Measurements from ENCODE around the gene NOD2. TPM values are rescaled to one million over a fixed set of nuclear protein-coding genes. Genes with fewer than 3 reads are reported as not detected.

The NOD2 gene
- total RNA-seq, 1 experiment from 2014 or later, result not detected

DNA sequence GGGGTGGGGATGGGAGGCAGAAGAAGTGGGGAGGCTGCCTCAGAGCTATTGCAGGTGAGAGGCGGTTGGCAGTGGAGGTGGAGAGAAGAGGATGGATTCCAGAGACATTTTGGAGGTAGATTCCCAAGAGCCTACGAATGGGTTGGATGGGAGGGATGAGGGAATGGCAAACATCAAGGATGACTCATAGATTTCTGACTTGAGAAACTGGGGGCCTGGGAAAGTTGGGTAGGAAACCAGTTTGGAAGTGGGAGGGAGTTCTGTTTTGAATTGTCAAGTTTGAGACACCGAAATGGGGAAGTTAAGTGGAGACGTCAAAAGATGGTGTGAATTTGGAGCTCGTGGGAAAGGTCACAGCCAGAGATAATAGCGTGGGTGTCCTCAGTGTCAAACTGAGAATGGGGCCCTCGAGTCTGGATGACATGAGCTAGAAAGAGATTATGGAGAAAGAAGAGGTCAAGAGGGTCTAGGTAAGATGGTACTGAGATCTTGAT, 42.3 kb downstream of the NOD2 start:
- ATAC-seq (no peak), DNase-seq (ENCODE audit: low read depth, low spot score) (no peak)
- Histone ChIP-seq H3K4me3 (ENCODE audit: low read depth in 2 of 2, low read length in 2 of 2) (no peak overlapping the region), H3K27ac (ENCODE audit: low read length) (no peak overlapping the region), H3K36me3 (ENCODE audit: control insufficient read depth, insufficient read depth, low read length) (no peaks in the 10 kb centered on the region), H3K27me3 (ENCODE audit: control insufficient read depth, insufficient read depth, low read length) (no peaks in the 10 kb centered on the region; the same call in 1 of the 2 replicates), H3K9me3 (ENCODE audit: control insufficient read depth, insufficient read depth, low read depth, low read length) (no peaks in the 10 kb centered on the region), H3K4me1 (ENCODE audit: control insufficient read depth, insufficient read depth, low read length) (no peaks in the 10 kb centered on the region)
- intact Hi-C loops (cut with micrococcal nuclease; ENCODE audit: unreplicated experiment) (no loop called here), in situ Hi-C loops (cut with HindIII; ENCODE audit: low pct_unique_long_range_greater_than_20kb, low sequenced_read_pairs) (no loop called here)
- CTCF ChIA-PET, result no interaction called here
- no TSS peak for BruUV-seq (replicated peaks)
- TF ChIP-seq SIN3A (IDR thresholded peaks at IDR 0.05; ENCODE audit: borderline replicate concordance, insufficient read depth, low read depth, low read length) (no peak), TCF7L2 (IDR thresholded peaks at IDR 0.05; ENCODE audit: low read depth, low read length) (no peak), POLR2AphosphoS5 (IDR thresholded peaks at IDR 0.05; ENCODE audit: low read depth, low read length) (no peak), REST (IDR thresholded peaks at IDR 0.05; ENCODE audit: insufficient read depth in 1 of 2, low read depth in 2 of 2, low read length in 1 of 2) (no peak)
- TF ChIP-seq, protein P1, sequence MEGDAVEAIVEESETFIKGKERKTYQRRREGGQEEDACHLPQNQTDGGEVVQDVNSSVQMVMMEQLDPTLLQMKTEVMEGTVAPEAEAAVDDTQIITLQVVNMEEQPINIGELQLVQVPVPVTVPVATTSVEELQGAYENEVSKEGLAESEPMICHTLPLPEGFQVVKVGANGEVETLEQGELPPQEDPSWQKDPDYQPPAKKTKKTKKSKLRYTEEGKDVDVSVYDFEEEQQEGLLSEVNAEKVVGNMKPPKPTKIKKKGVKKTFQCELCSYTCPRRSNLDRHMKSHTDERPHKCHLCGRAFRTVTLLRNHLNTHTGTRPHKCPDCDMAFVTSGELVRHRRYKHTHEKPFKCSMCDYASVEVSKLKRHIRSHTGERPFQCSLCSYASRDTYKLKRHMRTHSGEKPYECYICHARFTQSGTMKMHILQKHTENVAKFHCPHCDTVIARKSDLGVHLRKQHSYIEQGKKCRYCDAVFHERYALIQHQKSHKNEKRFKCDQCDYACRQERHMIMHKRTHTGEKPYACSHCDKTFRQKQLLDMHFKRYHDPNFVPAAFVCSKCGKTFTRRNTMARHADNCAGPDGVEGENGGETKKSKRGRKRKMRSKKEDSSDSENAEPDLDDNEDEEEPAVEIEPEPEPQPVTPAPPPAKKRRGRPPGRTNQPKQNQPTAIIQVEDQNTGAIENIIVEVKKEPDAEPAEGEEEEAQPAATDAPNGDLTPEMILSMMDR (IDR thresholded peaks at IDR 0.05), result no peak
- POLR2A ChIA-PET, result no interaction called here

- DNase-seq (ENCODE audit: low read depth, low spot score) (no peak), ATAC-seq (no peak)
- Histone ChIP-seq H3K36me3 (ENCODE audit: control insufficient read depth, insufficient read depth, low read length) (no peaks in the 10 kb centered on the region), H3K4me3 (ENCODE audit: low read depth in 2 of 2, low read length in 2 of 2) (no peak overlapping the region), H3K9me3 (ENCODE audit: control insufficient read depth, insufficient read depth, low read depth, low read length) (no peaks in the 10 kb centered on the region), H3K27me3 (ENCODE audit: control insufficient read depth, insufficient read depth, low read length) (no peaks in the 10 kb centered on the region; the same call in 1 of the 2 replicates), H3K4me1 (ENCODE audit: control insufficient read depth, insufficient read depth, low read length) (no peaks in the 10 kb centered on the region), H3K27ac (ENCODE audit: low read length) (no peak overlapping the region)
- TF ChIP-seq POLR2AphosphoS5 (IDR thresholded peaks at IDR 0.05; ENCODE audit: low read depth, low read length), result no peak
- no peak for TF ChIP-seq SIN3A (IDR thresholded peaks at IDR 0.05; ENCODE audit: borderline replicate concordance, insufficient read depth, low read depth, low read length)
- TF ChIP-seq TCF7L2 (IDR thresholded peaks at IDR 0.05; ENCODE audit: low read depth, low read length), result no peak
- no peak for TF ChIP-seq REST (IDR thresholded peaks at IDR 0.05; ENCODE audit: insufficient read depth in 1 of 2, low read depth in 2 of 2, low read length in 1 of 2)
- in situ Hi-C loops (cut with HindIII; ENCODE audit: low pct_unique_long_range_greater_than_20kb, low sequenced_read_pairs), result no loop called here
- BruUV-seq (replicated peaks), result no TSS peak
- POLR2A ChIA-PET, result interaction anchor here (0.6 kb wide), 1 partner anchor 1599 kb away, joined by 3 read pairs; no protein-coding TSS in a partner anchor
- intact Hi-C loops (cut with micrococcal nuclease; ENCODE audit: unreplicated experiment), result no loop called here
- CTCF ChIA-PET, result no interaction called here
These were observed 43.0 kb downstream of the NOD2 start for GRCh38 chr16:50736448-50736847.

Measured in Panc1 (cell line).